ENCODE results near the gene TSPAN11.

GRCh38 chr12:31026202-31026601 lies 99.7 kb downstream of the TSPAN11 start:
- no peak for TF ChIP-seq POLR2A (IDR thresholded peaks at IDR 0.05; ENCODE audit: low read length)
- no peak for TF ChIP-seq BHLHE40 (IDR thresholded peaks at IDR 0.05; ENCODE audit: low read depth, low read length)
- TF ChIP-seq CTCF (IDR thresholded peaks at IDR 0.05): no peak
- no peak for TF ChIP-seq RCOR1 (IDR thresholded peaks at IDR 0.05; ENCODE audit: low read depth, low read length)
- TF ChIP-seq MYC (IDR thresholded peaks at IDR 0.05; ENCODE audit: borderline replicate concordance, low read length): no peak
- no peak for TF ChIP-seq HOXA7 (CRISPR knock-in tag; IDR thresholded peaks at IDR 0.05)
- TF ChIP-seq SREBF2 (IDR thresholded peaks at IDR 0.05): no peak
- no peak for TF ChIP-seq CHD2 (IDR thresholded peaks at IDR 0.05; ENCODE audit: low read length, partially characterized antibody)
- TF ChIP-seq ELK1 (IDR thresholded peaks at IDR 0.05; ENCODE audit: low read depth, low read length): no peak
- no peak for TF ChIP-seq RAD21 (conservative IDR thresholded peaks at IDR 0.05 in 1 of 2, IDR thresholded peaks at IDR 0.05 in 1 of 2)
- no peak for TF ChIP-seq USF2 (IDR thresholded peaks at IDR 0.05)
- TF ChIP-seq HOXB13 (CRISPR knock-in tag; IDR thresholded peaks at IDR 0.05; ENCODE audit: low read depth): no peak
- TF ChIP-seq HMGXB4 (CRISPR knock-in tag; IDR thresholded peaks at IDR 0.05; ENCODE audit: borderline replicate concordance): no peak
- no peak for TF ChIP-seq MAX (IDR thresholded peaks at IDR 0.05)

Data from A549 (cell line).